ENCODE data around the gene RSRP1. TPM values are rescaled to one million over a fixed set of nuclear protein-coding genes. Genes with fewer than 3 reads are reported as not detected.

The RSRP1 gene
- polyA plus RNA-seq, 1 donor (not counting 4 experiments of a cell fraction or from before 2014, with no cell fraction given): 71.2 TPM

GRCh38 chr1:25245393-25245792 lies 1.9 kb downstream of the RSRP1 start:
- no peaks in the 10 kb centered on the region for H3K9me3 ChIP-seq (ENCODE audit: control insufficient read depth, low read depth, low read length)
- H3K27ac ChIP-seq (ENCODE audit: control insufficient read depth, insufficient read depth, low read length): no peak overlapping the region
- H2AFZ ChIP-seq (ENCODE audit: control insufficient read depth, low read length): no peak overlapping the region
- H3K9ac ChIP-seq (ENCODE audit: control insufficient read depth, extremely low read depth, insufficient read depth, low read length): peak overlapping the region; percentile 97
- peaks cover 32% of the 10 kb centered on the region for H3K79me2 ChIP-seq (ENCODE audit: control insufficient read depth, insufficient read depth, low read length)
- no peaks in the 10 kb centered on the region for H3K27me3 ChIP-seq (ENCODE audit: control insufficient read depth, extremely low read depth, insufficient read depth, low read length)
- H3K4me2 ChIP-seq (ENCODE audit: control insufficient read depth, extremely low read depth, insufficient read depth, low read depth, low read length): peak overlapping the region; percentile 95
- H3K36me3 ChIP-seq (ENCODE audit: control insufficient read depth in 2 of 2, extremely low read depth in 1 of 2, insufficient read depth in 2 of 2, low read length in 2 of 2): peaks cover 15 to 32% of the 10 kb centered on the region in 2 experiments
- H3K4me3 ChIP-seq (ENCODE audit: control insufficient read depth in 2 of 3, extremely low read depth in 1 of 3, insufficient read depth in 2 of 3, low read depth in 1 of 3, low read length in 3 of 3): peak overlapping the region; percentile 77 to 100 (median 97)
- dilution Hi-C loops (cut with MboI; ENCODE audit: extremely low pct_ligation_motif_present, low sequenced_read_pairs): no loop called here
- no peaks in the 10 kb centered on the region for H3K9me1 ChIP-seq (ENCODE audit: control insufficient read depth, extremely low read depth, insufficient read depth, low read length)
- FAIRE-seq: no peak
- H4K20me1 ChIP-seq (ENCODE audit: control insufficient read depth, extremely low read depth, insufficient read depth, low read length): peaks cover 12% of the 10 kb centered on the region
- peaks cover 21% of the 10 kb centered on the region for H3K4me1 ChIP-seq (ENCODE audit: control insufficient read depth, extremely low read depth, insufficient read depth, low read length)
- no peak for DNase-seq (ENCODE audit: low read depth, low spot score)
- no peak for TF ChIP-seq CTCF (optimal IDR thresholded peaks at IDR 0.05 in 1 of 3, IDR thresholded peaks at IDR 0.05 in 1 of 3, conservative IDR thresholded peaks at IDR 0.05 in 1 of 3; ENCODE audit: extremely low read depth in 1 of 3, insufficient read depth in 2 of 3, low read length in 3 of 3)
- TF ChIP-seq EZH2 (IDR thresholded peaks at IDR 0.05; ENCODE audit: low read length): no peak

- Histone ChIP-seq H2AFZ (ENCODE audit: control insufficient read depth, low read length) (no peak overlapping the region), H3K4me3 (ENCODE audit: control insufficient read depth in 2 of 3, extremely low read depth in 1 of 3, insufficient read depth in 2 of 3, low read depth in 1 of 3, low read length in 3 of 3) (no peak overlapping the region), H3K9me1 (ENCODE audit: control insufficient read depth, extremely low read depth, insufficient read depth, low read length) (no peaks in the 10 kb centered on the region), H3K4me1 (ENCODE audit: control insufficient read depth, extremely low read depth, insufficient read depth, low read length) (peaks cover 26% of the 10 kb centered on the region), H4K20me1 (ENCODE audit: control insufficient read depth, extremely low read depth, insufficient read depth, low read length) (peaks cover 12% of the 10 kb centered on the region), H3K9ac (ENCODE audit: control insufficient read depth, extremely low read depth, insufficient read depth, low read length) (no peak overlapping the region), H3K27ac (ENCODE audit: control insufficient read depth, insufficient read depth, low read length) (no peak overlapping the region), H3K9me3 (ENCODE audit: control insufficient read depth, low read depth, low read length) (no peaks in the 10 kb centered on the region), H3K79me2 (ENCODE audit: control insufficient read depth, insufficient read depth, low read length) (peaks cover 32% of the 10 kb centered on the region), H3K36me3 (ENCODE audit: control insufficient read depth in 2 of 2, extremely low read depth in 1 of 2, insufficient read depth in 2 of 2, low read length in 2 of 2) (peaks cover 15 to 32% of the 10 kb centered on the region in 2 experiments), H3K4me2 (ENCODE audit: control insufficient read depth, extremely low read depth, insufficient read depth, low read depth, low read length) (no peak overlapping the region), H3K27me3 (ENCODE audit: control insufficient read depth, extremely low read depth, insufficient read depth, low read length) (no peaks in the 10 kb centered on the region)
- dilution Hi-C loops (cut with MboI; ENCODE audit: extremely low pct_ligation_motif_present, low sequenced_read_pairs): no loop called here
- DNase-seq (ENCODE audit: low read depth, low spot score) (no peak), FAIRE-seq (no peak)
- TF ChIP-seq EZH2 (IDR thresholded peaks at IDR 0.05; ENCODE audit: low read length): no peak
- TF ChIP-seq CTCF (optimal IDR thresholded peaks at IDR 0.05 in 1 of 3, IDR thresholded peaks at IDR 0.05 in 1 of 3, conservative IDR thresholded peaks at IDR 0.05 in 1 of 3; ENCODE audit: extremely low read depth in 1 of 3, insufficient read depth in 2 of 3, low read length in 3 of 3): no peak
Observed at GRCh38 chr1:25243907-25244306, 3.3 kb downstream of the RSRP1 start.
